ENCODE results near the gene MTFMT.

- no peak for TF ChIP-seq CTCF (IDR thresholded peaks at IDR 0.05 in 2 of 3, conservative IDR thresholded peaks at IDR 0.05 in 1 of 3; ENCODE audit: borderline replicate concordance in 1 of 3, insufficient read depth in 1 of 3, low read depth in 2 of 3, low read length in 2 of 3)
- no peak for TF ChIP-seq ZBTB33 (IDR thresholded peaks at IDR 0.05; ENCODE audit: extremely low read depth, insufficient replicate concordance, low read length)
- TF ChIP-seq FOSL1 (IDR thresholded peaks at IDR 0.05; ENCODE audit: low read depth): no peak
- no peak for TF ChIP-seq POLR2A (IDR thresholded peaks at IDR 0.05; ENCODE audit: borderline replicate concordance, extremely low read depth, insufficient read depth, insufficient read length)
- TF ChIP-seq MAX (IDR thresholded peaks at IDR 0.05): no peak
- TF ChIP-seq YY1 (IDR thresholded peaks at IDR 0.05; ENCODE audit: extremely low read depth, insufficient replicate concordance, low read depth, low read length): no peak
- no peak for TF ChIP-seq EZH2phosphoT487 (IDR thresholded peaks at IDR 0.05; ENCODE audit: borderline replicate concordance)
- TF ChIP-seq POLR2AphosphoS5 (IDR thresholded peaks at IDR 0.05; ENCODE audit: low read depth, low read length): no peak
- no peak for TF ChIP-seq EZH2 (IDR thresholded peaks at IDR 0.05)
- TF ChIP-seq REST (IDR thresholded peaks at IDR 0.05; ENCODE audit: low read depth): no peak
- no peak for TF ChIP-seq ELF1 (IDR thresholded peaks at IDR 0.05; ENCODE audit: borderline replicate concordance, low read depth)
- no peak for TF ChIP-seq JUND (IDR thresholded peaks at IDR 0.05)
- no peak for TF ChIP-seq TCF7L2 (IDR thresholded peaks at IDR 0.05; ENCODE audit: borderline replicate concordance, extremely low read depth, insufficient read depth, insufficient read length)
- no peak for TF ChIP-seq RAD21 (IDR thresholded peaks at IDR 0.05; ENCODE audit: low read depth)
Measured at GRCh38 chr15:65050270-65050669, 20.8 kb upstream of the MTFMT start.

Measured in HCT116 (cell line).